Prostate gland (tissue), 2 donors: ENCODE results near the gene NFAM1. TPM values are rescaled to one million over a fixed set of nuclear protein-coding genes. Genes with fewer than 3 reads are reported as not detected.

ENCODE experiments used
- DNase-seq: peaks from one replicate; pipeline ENCODE4 v3.0.0-alpha.2; 2019; ENCODE audit warnings: low spot score
- H3K27ac ChIP-seq, 2 donors: fragments of 200-600 bp; sonication (generic); 2 replicates each; pipeline ENCODE4 v1.5.1; 2017 to 2019
- H3K27me3 ChIP-seq: fragments of 200-600 bp; sonication (generic); replicated peaks from 2 replicates; pipeline ENCODE4 v1.5.1; 2019; ENCODE audit not compliant: insufficient read depth
- H3K36me3 ChIP-seq, 2 donors: fragments of 200-600 bp; sonication (generic); 1 replicate in 1 of 2; 2 replicates in 1 of 2; pipeline versions ENCODE4 v1.5.1 to v1.8.1; 2017 to 2019
- H3K4me1 ChIP-seq: fragments of 200-600 bp; sonication (generic); replicated peaks from 2 replicates; pipeline ENCODE4 v1.5.1; 2019
- H3K4me3 ChIP-seq, 2 donors: fragments of 200-600 bp; sonication (generic); 2 replicates each; pipeline ENCODE4 v1.5.1; 2017 to 2019
- H3K9me3 ChIP-seq: fragments of 200-600 bp; sonication (generic); 2 replicates; pipeline ENCODE4 v1.5.1; 2017
- POLR2A ChIP-seq: fragments of 450-650 bp; IDR thresholded peaks from one replicate; pipeline ENCODE4 v1.6.1; 2016; ENCODE audit warnings: antibody characterized with exemption, mild to moderate bottlenecking
- POLR2AphosphoS5 ChIP-seq: sonication (generic); formaldehyde crosslinking; IDR thresholded peaks from one replicate; pipeline ENCODE4 v1.6.1; 2017; ENCODE audit warnings: antibody characterized with exemption
- WGBS: methylation state at CpG from one replicate; pipeline ENCODE4 v1.1.5; 2018; 5-methylcytosine and 5-hydroxymethylcytosine counted together
- intact Hi-C: fragments of 100-400 bp; cut with DNase I; formaldehyde crosslinking; loops from one replicate; pipeline ENCODE4 v1.14.2; 2022
- total RNA-seq, 2 donors: library from RNA; depleted of rRNA; stranded (reverse); fragments of >200 nt; gene quantifications; one replicate each; pipeline ENCODE4 v1.1.0, GENCODE V29; 2016
- TF ChIP-seq, protein P1 (sequence below), 4 experiments: fragments of 200-600 bp in 2 of 4; fragments of 450-650 bp in 2 of 4; sonication (generic) in 2 of 4; IDR thresholded peaks; 1 replicate in 3 of 4; 2 replicates in 1 of 4; pipeline ENCODE4 v1.5.1; 2016 to 2019; ENCODE audit warnings: antibody characterized with exemption in 4 of 4, mild to moderate bottlenecking in 2 of 4, moderate library complexity in 2 of 4

The NFAM1 gene
- total RNA-seq, 2 donors from 2014 or later = 0.36 to 2.4 TPM

DNA sequence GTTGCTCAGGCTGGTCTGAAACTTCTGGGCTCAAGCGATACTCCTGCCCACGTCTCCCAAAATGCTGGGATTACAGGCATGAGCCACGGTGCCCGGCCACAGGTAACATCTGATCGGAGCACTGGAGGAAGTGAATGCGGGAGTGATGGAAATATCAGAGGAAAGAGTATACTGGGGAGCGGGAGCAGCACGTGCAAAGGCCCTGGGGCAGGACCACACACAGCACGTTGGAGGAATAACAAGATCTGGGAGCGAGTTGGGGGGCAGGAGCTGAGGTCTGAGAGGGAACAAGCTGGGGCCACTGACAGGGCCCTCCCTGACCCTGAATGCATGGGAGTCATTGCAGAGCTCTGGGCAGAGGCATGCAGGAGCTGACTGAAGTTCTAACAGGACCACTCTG lies 70.7 kb downstream of the NFAM1 start:
- Histone ChIP-seq H3K4me1 (peaks cover 19% of the 10 kb centered on the region), H3K9me3 (no peaks in the 10 kb centered on the region), H3K27me3 (no peaks in the 10 kb centered on the region), H3K36me3 (no peaks in the 10 kb centered on the region), H3K4me3 (no peak overlapping the region), H3K27ac (no peak overlapping the region)
- intact Hi-C loops = no loop called here
- DNase-seq = no peak
- TF ChIP-seq POLR2AphosphoS5 (no peak), POLR2A (no peak)
- TF ChIP-seq, protein P1, sequence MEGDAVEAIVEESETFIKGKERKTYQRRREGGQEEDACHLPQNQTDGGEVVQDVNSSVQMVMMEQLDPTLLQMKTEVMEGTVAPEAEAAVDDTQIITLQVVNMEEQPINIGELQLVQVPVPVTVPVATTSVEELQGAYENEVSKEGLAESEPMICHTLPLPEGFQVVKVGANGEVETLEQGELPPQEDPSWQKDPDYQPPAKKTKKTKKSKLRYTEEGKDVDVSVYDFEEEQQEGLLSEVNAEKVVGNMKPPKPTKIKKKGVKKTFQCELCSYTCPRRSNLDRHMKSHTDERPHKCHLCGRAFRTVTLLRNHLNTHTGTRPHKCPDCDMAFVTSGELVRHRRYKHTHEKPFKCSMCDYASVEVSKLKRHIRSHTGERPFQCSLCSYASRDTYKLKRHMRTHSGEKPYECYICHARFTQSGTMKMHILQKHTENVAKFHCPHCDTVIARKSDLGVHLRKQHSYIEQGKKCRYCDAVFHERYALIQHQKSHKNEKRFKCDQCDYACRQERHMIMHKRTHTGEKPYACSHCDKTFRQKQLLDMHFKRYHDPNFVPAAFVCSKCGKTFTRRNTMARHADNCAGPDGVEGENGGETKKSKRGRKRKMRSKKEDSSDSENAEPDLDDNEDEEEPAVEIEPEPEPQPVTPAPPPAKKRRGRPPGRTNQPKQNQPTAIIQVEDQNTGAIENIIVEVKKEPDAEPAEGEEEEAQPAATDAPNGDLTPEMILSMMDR (IDR thresholded peaks at IDR 0.05) = no peak
- 98% methylated on average over 10 of the region's 10 CpGs for WGBS

DNA sequence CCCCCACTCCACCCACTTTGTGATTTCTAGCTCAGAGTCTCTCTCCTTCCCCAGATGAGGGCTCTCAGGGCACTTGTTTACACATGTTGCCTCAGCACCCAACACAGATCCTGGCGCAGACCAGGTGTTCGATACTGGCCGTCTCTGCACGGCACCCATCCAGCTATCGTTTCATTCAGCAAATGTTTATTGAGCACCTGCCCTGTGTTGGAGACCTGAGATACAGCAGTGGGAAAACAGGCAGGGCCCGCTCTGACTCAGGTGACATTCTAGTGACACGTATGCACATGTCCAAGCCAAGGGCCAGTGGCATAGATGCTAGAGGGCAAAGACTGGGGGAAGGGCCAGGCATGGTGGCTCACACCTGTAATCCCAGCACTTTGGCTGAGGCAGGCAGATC lies 71.9 kb downstream of the NFAM1 start:
- peak; percentile 35 for DNase-seq
- Histone ChIP-seq H3K4me1 (peaks cover 10% of the 10 kb centered on the region), H3K27me3 (no peaks in the 10 kb centered on the region), H3K27ac (no peak overlapping the region), H3K9me3 (no peaks in the 10 kb centered on the region), H3K36me3 (no peaks in the 10 kb centered on the region), H3K4me3 (no peak overlapping the region)
- 47% methylated on average over 7 of the region's 7 CpGs for WGBS
- TF ChIP-seq POLR2A = no peak
- no peak for TF ChIP-seq POLR2AphosphoS5
- TF ChIP-seq, protein P1 (IDR thresholded peaks at IDR 0.05) = no peak
- intact Hi-C loops = no loop called here

DNA sequence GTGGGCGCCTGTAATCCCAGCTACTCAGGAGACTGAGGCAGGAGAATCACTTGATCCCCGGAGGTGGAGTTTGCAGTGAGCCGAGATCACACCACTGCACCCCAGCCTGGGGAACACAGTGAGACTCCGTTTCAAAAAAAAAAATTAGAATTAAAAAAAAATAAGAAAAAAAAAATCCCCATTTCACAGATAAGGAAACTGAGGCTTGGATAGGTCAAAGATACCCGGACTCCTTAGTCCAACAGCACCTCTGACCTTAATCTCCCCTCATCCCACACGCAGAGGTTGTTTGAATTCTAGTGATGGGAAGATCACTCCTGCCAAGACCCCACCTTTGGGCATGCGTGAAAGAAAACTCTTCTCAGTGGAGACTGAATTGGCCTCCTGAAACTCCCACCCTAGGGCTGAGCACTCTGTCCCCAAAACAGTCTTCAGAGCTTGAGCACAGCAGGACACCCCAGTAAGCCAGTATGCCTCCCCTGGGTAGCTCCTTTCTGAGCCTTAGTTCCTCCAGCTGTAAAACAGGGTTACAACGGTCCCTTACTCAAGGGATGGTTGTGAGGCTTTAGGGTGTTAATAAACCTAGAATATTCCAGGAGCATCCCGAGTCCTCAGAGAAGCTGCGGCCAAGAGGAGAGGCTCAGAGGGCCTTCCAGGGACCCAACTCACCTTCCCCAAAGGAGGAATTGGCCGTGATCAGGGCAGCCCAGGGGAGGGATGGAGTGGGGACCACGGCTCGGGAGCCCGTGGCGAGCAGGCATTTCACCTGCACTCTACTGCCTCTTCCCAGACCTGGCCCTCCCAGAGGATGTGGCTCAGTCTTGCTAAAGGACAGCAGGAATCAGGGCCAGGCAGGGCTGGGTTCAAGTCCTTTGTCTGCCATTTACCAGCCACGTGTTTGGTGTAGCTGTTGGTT lies 73.3 kb downstream of the NFAM1 start:
- Histone ChIP-seq H3K4me3 (no peak overlapping the region), H3K27ac (no peak overlapping the region), H3K9me3 (no peaks in the 10 kb centered on the region), H3K36me3 (no peaks in the 10 kb centered on the region), H3K27me3 (no peaks in the 10 kb centered on the region), H3K4me1 (peaks cover 8% of the 10 kb centered on the region)
- intact Hi-C loops = loop anchor here (10.0 kb wide), 1 partner anchor 56 kb away; no protein-coding TSS in a partner anchor
- no peak for DNase-seq
- no peak for TF ChIP-seq POLR2AphosphoS5
- TF ChIP-seq POLR2A = no peak
- TF ChIP-seq, protein P1 (IDR thresholded peaks at IDR 0.05) = no peak
- 90% methylated on average over 16 of the region's 16 CpGs for WGBS

DNA sequence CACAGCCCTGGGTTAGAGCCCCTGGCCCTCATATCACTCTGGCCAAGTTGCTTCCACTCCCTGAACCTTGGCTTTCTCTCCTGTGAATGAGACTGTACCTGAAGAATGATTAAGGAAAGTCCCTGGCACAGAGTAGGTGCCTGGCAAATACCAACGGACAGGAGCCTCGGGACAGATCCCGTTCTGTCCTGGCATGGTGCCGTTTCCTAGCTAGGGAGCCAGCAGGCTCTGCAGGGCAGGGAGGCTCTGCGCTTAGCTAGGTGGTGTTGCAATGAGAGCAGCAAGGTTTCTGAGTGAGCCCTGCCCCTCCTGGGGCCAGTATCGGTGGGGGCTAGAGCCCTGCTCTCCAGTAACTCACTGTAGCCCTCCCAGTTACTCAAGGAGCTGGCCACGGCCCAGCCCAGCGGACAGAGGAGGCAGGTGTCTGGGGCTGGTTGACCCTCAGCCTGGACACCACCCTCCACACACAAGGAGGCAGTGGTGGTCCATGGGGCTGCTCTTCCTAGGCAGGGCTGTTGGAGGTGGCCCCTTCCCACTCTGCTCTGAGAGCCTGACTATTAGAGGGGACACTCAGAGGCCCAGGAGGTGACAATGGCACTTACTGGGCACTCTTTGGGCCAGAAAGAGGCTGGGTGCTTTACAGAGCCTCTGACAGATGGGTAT lies 74.4 kb downstream of the NFAM1 start:
- Histone ChIP-seq H3K4me3 (no peak overlapping the region), H3K4me1 (peaks cover 8% of the 10 kb centered on the region), H3K36me3 (no peaks in the 10 kb centered on the region), H3K27me3 (no peaks in the 10 kb centered on the region), H3K9me3 (no peaks in the 10 kb centered on the region), H3K27ac (peak overlapping the region; percentile 40 to 61)
- intact Hi-C loops = loop anchor here (10.0 kb wide), 1 partner anchor 57 kb away; no protein-coding TSS in a partner anchor
- peak; percentile 93 for DNase-seq
- 30% methylated on average over 8 of the region's 8 CpGs for WGBS
- TF ChIP-seq, protein P1 (IDR thresholded peaks at IDR 0.05) = no peak
- TF ChIP-seq POLR2AphosphoS5 = peak; percentile 91
- TF ChIP-seq POLR2A = no peak
